DOHH2 (cell line): ENCODE data around the gene HMBS.

ENCODE experiments used
- H3F3A ChIP-seq: fragments of 200-600 bp; sonication (generic), shearing (Covaris generic); 2 replicates; pipeline ENCODE4 v1.6.0; 2016; ENCODE audit warnings: antibody characterized with exemption, mild to moderate bottlenecking; ENCODE audit not compliant: control insufficient read depth, insufficient read depth
- H3K27ac ChIP-seq: fragments of 200-600 bp; sonication (generic); 2 replicates; pipeline ENCODE4 v1.5.1; 2014; ENCODE audit warnings: low read depth, mild to moderate bottlenecking, low read length, moderate library complexity
- H3K27me3 ChIP-seq: fragments of 200-600 bp; sonication (generic); 2 replicates; pipeline ENCODE4 v1.6.1; 2014; ENCODE audit warnings: mild to moderate bottlenecking, low read length, mixed read lengths; ENCODE audit not compliant: control insufficient read depth
- H3K36me3 ChIP-seq: fragments of 200-600 bp; sonication (generic); 2 replicates; pipeline ENCODE4 v1.6.1; 2014; ENCODE audit warnings: mild to moderate bottlenecking, low read length, moderate library complexity, mixed read lengths; ENCODE audit not compliant: control insufficient read depth
- H3K4me1 ChIP-seq: fragments of 200-600 bp; sonication (generic); 2 replicates; pipeline ENCODE4 v1.6.1; 2014; ENCODE audit warnings: mild to moderate bottlenecking, low read length, mixed read lengths; ENCODE audit not compliant: control insufficient read depth
- H3K4me2 ChIP-seq: fragments of 200-600 bp; sonication (generic); 2 replicates; pipeline ENCODE4 v1.6.0; 2014; ENCODE audit warnings: mild to moderate bottlenecking, low read length, moderate library complexity
- H3K4me3 ChIP-seq: fragments of 200-600 bp; sonication (generic); 2 replicates; pipeline ENCODE4 v1.5.1; 2014; ENCODE audit warnings: mild to moderate bottlenecking, low read length, mixed read lengths
- H3K79me2 ChIP-seq: fragments of 200-600 bp; sonication (generic); 2 replicates; pipeline ENCODE4 v1.6.1; 2014; ENCODE audit warnings: mild to moderate bottlenecking, low read length, mixed read lengths; ENCODE audit not compliant: control insufficient read depth
- H3K9me2 ChIP-seq: fragments of 200-600 bp; sonication (generic); replicated peaks from 2 replicates; pipeline ENCODE4 v1.6.1; 2014; ENCODE audit warnings: mild to moderate bottlenecking, low read length, mixed read lengths; ENCODE audit not compliant: control insufficient read depth
- H3K9me3 ChIP-seq: fragments of 200-600 bp; sonication (generic); 2 replicates; pipeline ENCODE4 v1.6.1; 2014; ENCODE audit warnings: antibody characterized with exemption, low read length, mixed read lengths; ENCODE audit not compliant: control insufficient read depth, insufficient read depth
- H4K20me1 ChIP-seq: fragments of 200-600 bp; sonication (generic); 2 replicates; pipeline ENCODE4 v1.6.0; 2014; ENCODE audit warnings: low read depth, mild to moderate bottlenecking, antibody characterized with exemption, low read length, moderate library complexity; ENCODE audit not compliant: control insufficient read depth, insufficient read depth
- EZH2phosphoT487 ChIP-seq: fragments of 200-600 bp; sonication (generic); IDR thresholded peaks from 2 replicates; pipeline ENCODE4 v1.6.1; 2017; ENCODE audit warnings: borderline replicate concordance, mild to moderate bottlenecking, antibody characterized with exemption, low read length, moderate library complexity, mixed read lengths
- TF ChIP-seq, protein P1 (sequence below): fragments of 200-600 bp; sonication (generic); IDR thresholded peaks from one replicate; pipeline ENCODE4 v1.5.1; 2014; ENCODE audit warnings: antibody characterized with exemption, mild to moderate bottlenecking, low read depth, low read length; ENCODE audit not compliant: poor library complexity, severe bottlenecking

The HMBS gene

DNA sequence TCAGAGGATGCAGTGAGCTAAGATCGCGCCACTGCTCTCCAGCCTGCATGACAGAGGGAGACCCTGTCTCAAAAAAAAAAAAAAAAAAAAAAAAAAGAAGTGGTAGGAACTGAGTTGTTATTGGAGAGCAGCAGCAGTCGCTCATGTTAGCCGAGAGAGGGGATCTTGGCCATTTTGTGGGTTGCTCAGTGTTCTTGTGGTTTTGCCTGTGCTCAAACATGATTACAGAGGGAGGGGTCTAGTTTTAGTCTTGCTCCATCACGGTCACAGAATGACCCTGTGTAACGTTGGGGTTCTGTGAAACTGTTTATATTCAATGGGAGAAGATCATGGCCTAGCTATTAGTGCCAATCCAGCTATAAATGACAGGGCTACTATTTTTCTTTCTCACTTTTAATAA is 15.0 kb downstream of the HMBS start:
- H4K20me1 ChIP-seq = no peaks in the 10 kb centered on the region
- peaks cover 18% of the 10 kb centered on the region for H3F3A ChIP-seq
- H3K4me1 ChIP-seq = peaks cover 69% of the 10 kb centered on the region
- peaks cover 68% of the 10 kb centered on the region for H3K79me2 ChIP-seq
- H3K9me2 ChIP-seq = no peaks in the 10 kb centered on the region
- peak overlapping the region; percentile 83 for H3K4me3 ChIP-seq
- H3K27ac ChIP-seq = no peak overlapping the region; the same call in 1 of the 2 replicates
- H3K36me3 ChIP-seq = peaks cover 42% of the 10 kb centered on the region
- peak overlapping the region; percentile 94 for H3K4me2 ChIP-seq
- TF ChIP-seq, protein P1, sequence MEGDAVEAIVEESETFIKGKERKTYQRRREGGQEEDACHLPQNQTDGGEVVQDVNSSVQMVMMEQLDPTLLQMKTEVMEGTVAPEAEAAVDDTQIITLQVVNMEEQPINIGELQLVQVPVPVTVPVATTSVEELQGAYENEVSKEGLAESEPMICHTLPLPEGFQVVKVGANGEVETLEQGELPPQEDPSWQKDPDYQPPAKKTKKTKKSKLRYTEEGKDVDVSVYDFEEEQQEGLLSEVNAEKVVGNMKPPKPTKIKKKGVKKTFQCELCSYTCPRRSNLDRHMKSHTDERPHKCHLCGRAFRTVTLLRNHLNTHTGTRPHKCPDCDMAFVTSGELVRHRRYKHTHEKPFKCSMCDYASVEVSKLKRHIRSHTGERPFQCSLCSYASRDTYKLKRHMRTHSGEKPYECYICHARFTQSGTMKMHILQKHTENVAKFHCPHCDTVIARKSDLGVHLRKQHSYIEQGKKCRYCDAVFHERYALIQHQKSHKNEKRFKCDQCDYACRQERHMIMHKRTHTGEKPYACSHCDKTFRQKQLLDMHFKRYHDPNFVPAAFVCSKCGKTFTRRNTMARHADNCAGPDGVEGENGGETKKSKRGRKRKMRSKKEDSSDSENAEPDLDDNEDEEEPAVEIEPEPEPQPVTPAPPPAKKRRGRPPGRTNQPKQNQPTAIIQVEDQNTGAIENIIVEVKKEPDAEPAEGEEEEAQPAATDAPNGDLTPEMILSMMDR = no peak
- TF ChIP-seq EZH2phosphoT487 = no peak
- no peaks in the 10 kb centered on the region for H3K9me3 ChIP-seq
- no peaks in the 10 kb centered on the region for H3K27me3 ChIP-seq

DNA sequence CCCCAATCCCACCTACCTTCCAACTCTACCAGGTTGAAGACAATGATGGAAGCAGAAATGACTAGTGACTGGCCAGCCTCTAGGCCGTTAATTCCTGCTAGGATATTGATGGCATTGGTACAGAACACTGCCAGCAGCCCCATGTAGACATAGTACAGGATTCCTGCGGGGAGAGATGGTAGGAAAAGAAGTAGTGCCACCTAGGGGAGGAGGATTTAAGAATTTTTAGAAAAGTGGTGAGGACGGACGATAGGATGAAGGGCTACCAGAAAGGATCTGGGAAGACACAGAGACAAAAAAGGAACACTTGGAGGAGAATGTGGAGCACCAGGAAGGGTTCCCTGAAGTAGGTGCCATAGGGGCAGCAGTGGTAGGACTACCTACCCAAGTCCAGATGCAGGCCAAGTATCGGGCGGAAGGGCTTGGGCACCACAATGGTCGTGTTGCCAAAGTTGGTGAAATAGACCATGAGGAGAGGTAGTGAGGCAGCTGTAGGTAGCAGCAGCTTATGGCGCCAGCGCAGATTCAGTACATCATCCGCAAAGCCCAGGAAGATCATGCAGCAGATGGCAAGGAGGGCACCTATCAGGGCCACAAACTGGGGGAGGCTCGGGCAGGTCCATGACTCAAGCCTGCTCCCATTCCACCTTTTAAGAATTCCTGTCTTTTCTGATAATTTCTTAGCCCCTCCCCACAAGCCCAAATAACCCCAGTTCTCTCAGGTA is 15.7 kb downstream of the HMBS start:
- no peaks in the 10 kb centered on the region for H4K20me1 ChIP-seq
- peak overlapping the region; percentile 83 for H3K4me3 ChIP-seq
- no peaks in the 10 kb centered on the region for H3K9me3 ChIP-seq
- H3K9me2 ChIP-seq = no peaks in the 10 kb centered on the region
- TF ChIP-seq EZH2phosphoT487 = no peak
- TF ChIP-seq, protein P1 = peak; percentile 71
- H3K27ac ChIP-seq = peak overlapping the region; percentile 75
- peaks cover 62% of the 10 kb centered on the region for H3K79me2 ChIP-seq
- H3K4me1 ChIP-seq = peaks cover 71% of the 10 kb centered on the region
- no peaks in the 10 kb centered on the region for H3K27me3 ChIP-seq
- H3K4me2 ChIP-seq = peak overlapping the region; percentile 94
- H3K36me3 ChIP-seq = peaks cover 36% of the 10 kb centered on the region
- H3F3A ChIP-seq = peaks cover 20% of the 10 kb centered on the region

DNA sequence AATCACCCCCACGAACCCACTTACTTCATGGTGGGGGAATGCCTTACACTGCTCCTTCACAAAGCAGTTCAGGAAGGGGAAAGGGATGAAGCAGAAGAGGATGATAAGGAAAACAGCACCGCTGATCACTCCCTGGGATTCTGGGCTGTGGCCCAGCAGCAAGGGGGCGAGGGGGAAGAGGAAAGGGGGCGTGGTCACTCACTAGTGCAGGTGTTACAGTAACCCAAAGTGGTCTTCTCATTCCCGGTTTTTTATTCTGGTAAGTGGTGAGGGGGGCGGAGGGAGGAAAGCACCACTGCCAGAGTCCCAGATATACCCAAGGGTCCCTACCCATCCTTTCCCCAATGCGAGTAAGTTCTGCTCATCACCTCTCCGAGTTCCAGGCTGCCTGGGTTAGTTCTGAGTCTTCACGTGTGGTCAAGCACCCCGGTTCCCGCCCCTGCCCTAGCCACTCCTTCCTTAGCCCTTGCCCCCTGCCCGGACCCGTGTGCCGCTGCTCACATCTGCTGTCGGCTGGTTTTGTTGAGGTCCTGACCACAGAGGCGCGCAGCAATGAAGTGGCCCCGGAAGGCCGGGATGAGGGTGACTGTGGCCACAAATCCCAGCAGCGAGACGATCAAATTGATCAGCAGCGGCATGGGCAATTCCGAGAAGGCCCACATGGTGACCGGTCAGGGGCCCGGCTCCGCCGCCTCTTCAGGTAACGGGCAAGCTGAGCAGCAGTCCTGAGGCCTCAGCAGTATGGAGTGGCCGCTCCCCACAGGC is 16.5 kb downstream of the HMBS start:
- Histone ChIP-seq H3K36me3 (peaks cover 32% of the 10 kb centered on the region), H3K4me3 (peak overlapping the region; percentile 83), H3K27me3 (no peaks in the 10 kb centered on the region), H3K79me2 (peaks cover 57% of the 10 kb centered on the region), H3K4me1 (peaks cover 72% of the 10 kb centered on the region), H4K20me1 (no peaks in the 10 kb centered on the region), H3K9me2 (no peaks in the 10 kb centered on the region), H3K4me2 (peak overlapping the region; percentile 94), H3F3A (peaks cover 20% of the 10 kb centered on the region), H3K27ac (peak overlapping the region; percentile 75), H3K9me3 (no peaks in the 10 kb centered on the region)
- TF ChIP-seq, protein P1 = no peak
- no peak for TF ChIP-seq EZH2phosphoT487
